Uterus (tissue), 2 donors: ENCODE measurements around the gene C2orf15.
"Not testable (repeated sequence)": the region's sequence is repeated elsewhere in the genome, so short reads cannot be mapped to it uniquely, and the experiment has no call there.

ENCODE experiments used
- CTCF ChIP-seq, 4 experiments: fragments of 200-600 bp in 2 of 4; fragments of 450-650 bp in 2 of 4; sonication (generic) in 2 of 4; IDR thresholded peaks; one replicate each; pipeline ENCODE4 v1.5.1; 2016 to 2019; ENCODE audit warnings: antibody characterized with exemption in 4 of 4, mild to moderate bottlenecking in 2 of 4, moderate library complexity in 1 of 4
- POLR2A ChIP-seq, 2 donors: fragments of 450-650 bp; IDR thresholded peaks; one replicate each; pipeline ENCODE4 v1.6.1; 2016; ENCODE audit warnings: antibody characterized with exemption in 2 of 2, mild to moderate bottlenecking in 1 of 2, moderate library complexity in 1 of 2

DNA sequence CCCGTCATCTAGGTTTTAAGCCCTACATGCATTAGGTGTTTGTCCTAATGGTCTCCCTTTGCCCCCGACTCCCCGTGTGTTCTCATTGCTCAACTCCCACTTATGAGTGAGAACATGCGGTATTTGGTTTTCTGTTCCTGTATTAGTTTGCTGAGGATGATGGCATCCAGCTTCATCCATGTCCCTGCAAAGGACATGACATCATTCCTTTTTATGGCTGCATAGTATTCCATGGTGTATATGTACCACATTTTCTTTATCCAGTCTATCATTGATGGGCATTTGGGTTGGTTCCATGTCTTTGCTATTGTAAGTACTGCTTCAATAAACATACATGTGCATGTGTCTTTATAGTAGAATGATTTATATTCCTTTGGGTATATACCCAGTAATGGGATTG is 50.9 kb downstream of the C2orf15 start:
- not testable (repeated sequence) for TF ChIP-seq POLR2A, CTCF (IDR thresholded peaks at IDR 0.05)
